GM12874 (cell line): ENCODE measurements around the gene UBQLN2.

Source experiments
- CTCF ChIP-seq: IDR thresholded peaks from 2 replicates; pipeline ENCODE4 v1.5.1; 2011; ENCODE audit warnings: low read depth, mild to moderate bottlenecking, control low read depth, low read length, moderate library complexity; ENCODE audit not compliant: insufficient read depth

The UBQLN2 gene

GRCh38 chrX:56600987-56601386 is 37.6 kb downstream of the UBQLN2 start:
- no peak for TF ChIP-seq CTCF

- TF ChIP-seq CTCF: no peak
Measured at GRCh38 chrX:56615282-56615681, 51.9 kb downstream of the UBQLN2 start.
